GM18951 (cell line): ENCODE results near the gene LRRC73.
"Not testable (repeated sequence)": the region's sequence is repeated elsewhere in the genome, so short reads cannot be mapped to it uniquely, and the experiment has no call there.

Experiments
- POLR2A ChIP-seq: IDR thresholded peaks from 4 replicates; pipeline ENCODE4 v1.6.1; 2011; ENCODE audit warnings: mild to moderate bottlenecking; ENCODE audit not compliant: insufficient read length, insufficient read depth; ENCODE audit errors: extremely low read depth
- in situ Hi-C: fragments of 300-500 bp; cut with MboI; formaldehyde crosslinking; loops from one replicate; pipeline ENCODE4 v1.12.0; 2022; ENCODE audit warnings: low sequenced_read_pairs, mixed read lengths, inconsistent platforms; ENCODE audit not compliant: unreplicated experiment

The LRRC73 gene, protein sequence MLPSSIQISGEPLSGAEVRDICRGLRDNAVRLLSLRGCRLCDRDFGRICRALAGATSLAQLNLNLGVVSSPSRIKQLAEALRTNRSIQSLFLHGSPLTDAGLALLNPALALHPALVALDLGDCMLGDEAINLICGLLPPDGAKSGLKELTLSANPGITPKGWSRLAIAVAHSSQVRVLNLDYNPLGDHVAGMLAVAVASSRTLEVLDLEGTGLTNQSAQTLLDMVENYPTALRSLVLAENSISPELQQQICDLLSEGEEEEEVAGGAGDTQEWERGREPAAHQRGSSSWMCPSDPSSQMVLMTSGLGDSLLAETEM

DNA sequence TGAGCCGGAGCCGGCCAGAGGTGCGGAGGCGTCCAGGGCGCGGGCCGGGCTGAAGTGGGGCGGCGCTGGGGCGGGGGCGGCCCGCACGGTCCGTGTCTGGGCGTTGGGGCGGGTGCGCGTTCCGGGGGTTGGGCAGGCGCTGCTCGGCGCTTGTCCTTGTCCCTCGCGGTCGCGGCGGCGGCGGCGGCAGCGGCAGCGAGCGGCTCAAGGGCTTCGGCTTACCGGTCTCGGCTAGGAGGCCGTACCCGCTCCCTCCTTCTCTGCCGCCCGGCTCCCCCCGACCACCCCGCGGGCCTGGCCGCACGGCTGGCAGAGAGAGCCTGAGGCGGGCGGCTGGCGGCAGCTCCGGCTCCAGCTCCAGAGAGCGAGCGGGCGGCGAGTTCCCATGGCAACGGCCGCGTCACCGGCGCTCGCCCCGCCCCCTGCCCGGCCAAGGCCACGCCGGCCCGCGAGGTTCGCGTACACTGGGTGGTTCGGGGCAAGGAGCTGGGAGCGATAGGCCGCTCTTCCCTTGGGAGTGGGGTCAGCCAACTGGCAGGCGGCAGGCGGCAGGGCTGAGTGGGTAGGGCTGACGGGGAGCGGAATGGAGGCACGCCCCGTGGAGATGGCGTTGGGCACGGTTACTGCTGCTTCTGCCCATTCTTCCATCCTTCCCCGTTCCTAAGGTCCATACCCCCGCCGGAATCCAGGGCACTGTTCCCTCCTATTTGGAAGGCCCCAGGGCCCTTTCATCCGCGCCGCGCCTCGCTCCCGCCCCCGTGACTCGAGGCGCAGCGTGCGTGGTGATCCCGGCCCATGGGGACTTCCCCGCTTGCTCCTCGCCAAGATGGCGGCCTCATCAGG lies at the start of gene LRRC73:
TSS of gene LRRC73 (minus strand) at position 363 of the 843 bp plus-strand sequence. CDS start 561 bp downstream, outside the sequence.
- no peak for TF ChIP-seq POLR2A
- in situ Hi-C loops = loop anchor here (10.0 kb wide), 2 partner anchors 55 to 255 kb away; partner anchors contain the start of gene DLK2

DNA sequence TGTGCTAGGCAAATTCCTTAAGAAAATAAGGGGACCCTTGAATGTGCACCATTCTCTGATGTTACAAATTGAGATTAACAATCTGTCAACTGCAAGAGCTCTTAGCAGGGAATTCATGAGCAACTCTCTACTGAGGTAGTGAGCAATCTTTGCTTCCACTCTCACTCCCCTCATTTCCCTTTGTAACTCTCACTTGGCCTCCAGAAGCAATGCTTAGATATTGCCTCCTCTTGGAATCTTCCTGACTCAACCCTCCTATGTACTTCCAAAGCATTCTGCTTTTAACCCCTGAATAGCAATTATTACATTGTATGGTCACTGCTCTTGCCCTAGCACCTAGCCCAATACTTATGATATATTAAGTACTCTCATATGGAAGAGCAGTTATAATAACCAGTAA lies 49.2 kb upstream of the LRRC73 start:
- TF ChIP-seq POLR2A = no peak

DNA sequence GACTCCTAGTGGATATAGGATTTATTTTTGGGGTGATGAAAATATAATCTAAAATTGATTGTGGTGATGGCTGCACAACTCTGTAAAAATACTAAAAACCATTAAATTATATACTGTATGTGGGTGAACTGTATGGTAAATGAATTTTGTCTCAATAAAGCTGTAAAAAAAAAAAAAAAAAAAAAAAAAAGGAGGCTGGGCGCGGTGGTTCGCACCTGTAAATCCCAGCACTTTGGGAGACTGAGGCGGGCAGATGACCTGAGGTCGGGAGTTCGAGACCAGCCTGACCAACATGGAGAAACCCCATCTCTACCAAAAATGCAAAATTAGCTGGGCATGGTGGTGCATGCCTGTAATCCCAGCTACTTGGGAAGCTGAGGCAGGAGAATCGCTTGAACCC lies 47.5 kb upstream of the LRRC73 start:
- in situ Hi-C loops = not testable (repeated sequence)

More for the DNA sequence above, 49.2 kb upstream of the LRRC73 start:
- in situ Hi-C loops = no loop called here

DNA sequence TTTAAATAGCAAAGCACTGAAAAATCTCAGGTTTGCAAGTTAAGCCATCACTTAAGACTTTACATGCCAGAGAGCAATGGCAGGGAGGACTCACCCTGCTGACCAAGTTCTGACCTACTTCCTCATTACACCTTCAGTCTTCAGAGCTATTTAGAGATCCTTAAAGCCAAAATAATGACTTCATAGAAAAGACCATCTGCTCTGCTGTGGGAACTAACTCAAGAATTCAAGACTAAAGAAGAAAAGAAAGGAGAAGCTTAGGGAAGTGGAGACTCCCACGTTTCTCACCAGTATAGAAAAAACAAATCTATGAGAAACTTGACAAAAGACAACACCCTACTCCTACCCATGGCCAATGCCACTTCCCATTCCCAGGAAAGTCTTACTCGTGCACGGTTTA lies 37.1 kb upstream of the LRRC73 start:
- in situ Hi-C loops = no loop called here
- TF ChIP-seq POLR2A = no peak

DNA sequence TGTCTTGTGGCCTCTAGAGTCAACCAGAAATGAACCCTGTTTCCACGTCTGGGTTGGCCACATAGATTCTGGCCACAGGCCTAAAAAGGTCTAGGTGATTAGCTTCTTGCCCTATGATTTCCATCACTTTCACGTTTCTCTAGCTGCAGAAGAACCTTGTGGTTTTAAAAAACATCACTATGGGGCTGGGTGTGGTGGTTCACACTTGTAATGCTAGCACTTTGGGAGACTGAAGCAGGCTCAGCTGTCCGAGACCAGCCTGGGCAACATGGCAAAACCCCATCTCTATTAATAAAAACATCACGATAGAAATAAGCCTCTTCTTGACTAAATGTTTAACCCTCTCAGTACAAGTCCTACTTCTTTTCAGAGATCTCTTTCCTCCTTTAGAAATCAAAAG lies 34.3 kb upstream of the LRRC73 start:
- in situ Hi-C loops = no loop called here
- no peak for TF ChIP-seq POLR2A

DNA sequence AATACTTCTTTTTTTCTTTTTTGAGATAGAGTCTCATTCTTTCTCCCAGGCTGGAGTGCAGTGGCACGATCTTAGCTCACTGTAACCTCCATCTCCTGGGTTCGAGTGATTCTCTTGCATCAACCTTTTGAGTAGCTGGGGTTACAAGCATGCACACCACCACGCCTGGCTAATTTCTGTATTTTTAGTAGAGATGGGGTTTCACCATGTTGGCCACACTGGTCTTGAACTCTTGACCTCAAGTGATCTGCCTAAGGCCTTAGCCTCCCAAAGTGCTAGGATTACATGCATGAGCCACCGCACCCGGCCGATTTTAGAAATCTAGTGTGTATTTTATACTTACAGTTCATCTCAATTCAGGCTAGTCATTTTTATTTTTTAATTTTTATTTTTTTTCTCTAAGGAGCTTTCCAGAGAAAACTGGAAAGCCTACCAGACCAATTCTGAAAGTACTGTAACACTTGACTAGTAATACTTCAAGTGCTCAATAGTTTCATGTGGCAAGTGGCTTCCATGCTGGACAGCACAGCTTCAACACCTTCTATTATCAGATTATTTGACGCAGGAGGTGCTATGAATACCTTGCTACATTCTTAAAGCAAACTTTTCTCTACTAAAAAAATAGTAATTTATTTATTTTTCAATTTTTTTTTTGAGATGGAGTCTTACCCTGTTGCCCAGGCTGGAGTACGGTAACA lies 31.8 kb upstream of the LRRC73 start:
- TF ChIP-seq POLR2A = no peak
- in situ Hi-C loops = no loop called here

DNA sequence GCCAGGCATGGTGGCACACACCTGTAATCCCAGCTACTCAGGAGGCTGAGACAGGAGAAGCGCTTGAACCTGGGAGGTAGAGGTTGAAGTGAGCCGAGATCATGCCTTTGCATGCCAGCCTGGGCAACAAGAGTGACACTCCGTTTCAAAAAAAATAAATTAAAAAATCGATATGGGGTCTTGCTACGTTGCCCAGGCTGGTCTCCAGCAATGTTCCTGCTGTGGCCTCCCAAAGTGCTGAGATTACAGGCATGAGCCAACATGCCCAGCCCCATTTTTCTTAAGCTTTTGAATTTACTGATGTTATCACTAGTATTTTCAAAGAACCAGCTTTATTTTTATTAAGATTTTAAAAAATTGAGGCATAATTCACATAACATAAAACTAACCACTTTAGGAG lies 30.4 kb upstream of the LRRC73 start:
- in situ Hi-C loops = no loop called here
- no peak for TF ChIP-seq POLR2A

DNA sequence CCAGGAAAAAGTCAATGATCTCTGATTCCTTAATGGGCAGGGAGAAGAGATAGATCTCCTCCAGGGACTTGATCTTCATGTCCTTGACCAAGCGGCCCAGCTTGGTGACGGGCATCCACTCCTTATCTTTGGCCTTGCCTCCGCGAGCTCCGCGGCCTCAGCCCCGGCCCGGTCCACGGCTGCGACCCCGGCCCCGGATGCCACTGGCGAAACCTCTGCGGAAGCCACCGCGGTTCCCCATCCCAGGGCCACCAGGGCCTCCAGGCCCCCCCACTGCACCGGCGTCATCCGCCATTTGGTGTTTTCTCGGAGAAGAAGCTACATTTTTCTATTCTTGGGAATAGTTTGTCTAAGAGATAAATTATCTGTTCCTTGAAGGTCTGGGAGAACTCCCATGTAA lies 29.3 kb upstream of the LRRC73 start:
- in situ Hi-C loops = not testable (repeated sequence)

DNA sequence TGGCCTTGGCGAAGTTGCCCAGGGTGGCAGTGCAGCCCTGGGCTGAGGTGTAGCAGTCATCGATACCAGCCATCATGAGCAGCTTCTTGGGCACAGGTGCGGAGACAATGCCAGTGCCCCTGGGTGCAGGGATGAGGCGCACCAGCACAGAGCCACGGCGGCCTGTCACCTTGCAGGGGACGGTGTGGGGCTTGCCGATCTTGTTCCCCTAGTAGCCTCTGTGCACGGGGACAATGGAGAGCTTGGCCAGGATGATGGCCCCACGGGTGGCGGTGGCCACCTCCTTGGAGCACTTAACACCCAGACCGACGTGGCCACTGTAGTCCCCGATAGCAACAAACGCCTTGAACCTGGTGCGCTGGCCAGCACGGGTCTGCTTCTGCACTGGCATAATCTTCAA lies 28.8 kb upstream of the LRRC73 start:
- in situ Hi-C loops = not testable (repeated sequence)

DNA sequence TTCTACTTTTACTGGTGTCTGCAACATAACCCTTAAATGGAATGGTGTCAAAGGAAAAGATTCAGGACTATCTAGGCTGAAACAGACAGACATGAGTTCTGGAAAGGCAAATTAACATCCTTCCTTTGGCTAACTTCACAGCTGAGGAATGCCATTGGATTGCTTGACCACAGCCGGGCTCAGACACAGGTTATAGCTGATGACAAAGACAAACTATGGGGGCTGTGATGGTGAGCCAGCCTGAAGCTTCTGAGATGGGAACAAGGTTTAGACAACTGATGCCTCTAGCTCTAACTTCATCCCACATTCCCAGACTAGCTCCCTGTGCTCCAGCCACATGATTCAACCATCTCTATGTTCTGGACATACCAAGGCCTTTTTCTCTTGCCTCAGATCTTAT lies 22.1 kb upstream of the LRRC73 start:
- in situ Hi-C loops = no loop called here
- no peak for TF ChIP-seq POLR2A

DNA sequence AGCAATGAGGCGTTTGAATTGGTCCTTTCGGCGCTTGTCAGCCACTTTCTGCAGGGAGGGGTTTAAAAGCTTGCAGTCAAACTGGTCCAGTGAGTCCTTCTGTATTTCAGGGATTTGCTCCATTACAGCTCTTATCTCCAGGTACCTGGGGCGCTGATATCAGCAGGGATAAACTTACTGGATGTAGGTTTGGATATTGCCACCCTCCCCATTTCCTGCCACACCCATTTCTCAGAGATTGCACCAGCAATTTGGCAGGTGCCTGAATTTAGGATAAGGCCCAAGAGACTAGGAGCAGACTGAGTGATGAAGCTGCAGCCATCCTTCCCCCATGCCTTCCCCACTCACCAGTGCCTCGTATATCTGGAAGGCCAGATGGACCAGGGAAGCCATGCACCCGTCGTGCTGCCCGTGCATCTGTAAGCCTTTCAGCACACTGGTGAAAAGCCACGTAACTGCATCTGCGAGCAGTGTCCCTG lies 14.4 kb upstream of the LRRC73 start:
- no peak for TF ChIP-seq POLR2A
- in situ Hi-C loops = no loop called here

DNA sequence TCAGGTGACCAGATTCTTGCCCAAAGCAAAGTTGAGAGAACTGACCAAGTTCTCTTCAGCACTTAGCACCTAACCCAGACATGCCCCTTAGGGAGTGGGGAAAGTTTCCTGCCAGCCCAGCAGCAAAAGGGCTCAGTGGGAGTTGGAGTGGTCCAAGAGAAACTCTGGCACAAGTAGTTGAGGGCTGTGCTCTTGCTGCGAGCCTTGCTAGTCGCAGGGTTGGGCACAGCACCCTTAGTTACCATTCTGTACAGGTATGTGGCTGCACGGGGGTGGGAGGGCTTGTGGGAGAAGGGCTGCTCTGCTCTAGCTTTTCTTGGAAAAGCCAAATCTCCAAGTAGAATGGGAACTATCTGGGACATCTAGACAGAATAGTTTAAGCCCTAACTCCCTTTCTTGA lies 13.1 kb upstream of the LRRC73 start:
- in situ Hi-C loops = no loop called here
- no peak for TF ChIP-seq POLR2A

DNA sequence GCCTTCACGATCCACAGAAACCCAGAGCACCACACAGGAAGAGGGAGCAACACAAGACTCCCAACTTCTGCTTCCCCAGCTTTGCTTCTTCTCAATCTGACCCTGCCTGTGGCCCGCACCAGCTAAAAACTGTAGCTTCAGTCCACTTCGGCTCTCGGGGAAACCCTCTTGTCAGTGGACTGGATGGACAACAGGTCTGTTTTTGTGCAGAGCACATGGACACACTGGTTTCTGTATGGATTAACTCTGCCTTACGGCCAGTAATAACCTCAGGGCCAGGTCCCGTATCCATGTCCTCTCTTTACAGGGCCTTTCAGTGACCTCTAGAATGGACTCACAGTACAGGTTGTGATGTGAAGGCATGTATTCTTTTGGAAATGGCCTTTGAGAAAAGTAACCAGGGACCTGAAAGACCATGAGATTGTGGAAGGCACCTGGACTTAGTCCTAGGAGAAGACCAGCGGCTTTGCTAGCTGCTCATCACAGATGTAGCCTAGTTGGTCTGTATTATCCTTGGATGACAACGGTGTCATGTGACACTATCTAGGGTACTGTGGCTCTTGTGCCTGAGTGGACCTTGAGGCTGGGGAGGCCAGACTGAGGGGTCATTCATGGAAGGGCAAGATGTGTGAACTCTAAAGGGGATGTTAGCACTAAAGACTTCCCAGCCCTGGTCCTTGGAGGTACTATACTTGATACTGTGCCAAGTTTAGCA lies 12.6 kb upstream of the LRRC73 start:
- in situ Hi-C loops = no loop called here
- TF ChIP-seq POLR2A = no peak
